Urinary bladder (tissue), 4 donors: ENCODE results near the gene CSNK1G2. TPM values are rescaled to one million over a fixed set of nuclear protein-coding genes. Genes with fewer than 3 reads are reported as not detected.

Experiments
- DNase-seq: peaks from one replicate; pipeline ENCODE4 v3.0.0-alpha.2; 2015; ENCODE audit errors: extremely low spot score
- H3K27ac ChIP-seq: one replicate; pipeline ENCODE4 v1.5.1; 2013; ENCODE audit warnings: low read depth, mild to moderate bottlenecking, moderate library complexity
- H3K36me3 ChIP-seq: one replicate; pipeline ENCODE4 v1.6.1; 2013; ENCODE audit warnings: mild to moderate bottlenecking, moderate library complexity; ENCODE audit not compliant: insufficient read depth
- H3K4me1 ChIP-seq: one replicate; pipeline ENCODE4 v1.6.1; 2013; ENCODE audit warnings: mild to moderate bottlenecking, moderate library complexity; ENCODE audit not compliant: insufficient read depth
- H3K4me3 ChIP-seq: one replicate; pipeline ENCODE4 v1.5.1; 2013; ENCODE audit warnings: low read depth, low read length
- WGBS: extraction: QIAGEN DNeasy Blood & Tissue Kit; methylation state at CpG from one replicate; pipeline ENCODE4 v1.1.7; 2013; 5-methylcytosine and 5-hydroxymethylcytosine counted together
- polyA plus RNA-seq: library from polyadenylated mRNA; stranded (reverse); fragments of 200-250 nt; gene quantifications from one replicate; pipeline ENCODE4 v1.2.3, GENCODE V29; 2013
- total RNA-seq: library from RNA; depleted of rRNA; stranded (reverse); fragments of >200 nt; gene quantifications from one replicate; pipeline ENCODE4 v1.2.3, GENCODE V29; 2014
- donor health status: healthy with polysubstance abuse.
- donor health status: healthy.

CSNK1G2 gene
- 33.5 TPM for total RNA-seq
- polyA plus RNA-seq: 50.1 TPM

DNA sequence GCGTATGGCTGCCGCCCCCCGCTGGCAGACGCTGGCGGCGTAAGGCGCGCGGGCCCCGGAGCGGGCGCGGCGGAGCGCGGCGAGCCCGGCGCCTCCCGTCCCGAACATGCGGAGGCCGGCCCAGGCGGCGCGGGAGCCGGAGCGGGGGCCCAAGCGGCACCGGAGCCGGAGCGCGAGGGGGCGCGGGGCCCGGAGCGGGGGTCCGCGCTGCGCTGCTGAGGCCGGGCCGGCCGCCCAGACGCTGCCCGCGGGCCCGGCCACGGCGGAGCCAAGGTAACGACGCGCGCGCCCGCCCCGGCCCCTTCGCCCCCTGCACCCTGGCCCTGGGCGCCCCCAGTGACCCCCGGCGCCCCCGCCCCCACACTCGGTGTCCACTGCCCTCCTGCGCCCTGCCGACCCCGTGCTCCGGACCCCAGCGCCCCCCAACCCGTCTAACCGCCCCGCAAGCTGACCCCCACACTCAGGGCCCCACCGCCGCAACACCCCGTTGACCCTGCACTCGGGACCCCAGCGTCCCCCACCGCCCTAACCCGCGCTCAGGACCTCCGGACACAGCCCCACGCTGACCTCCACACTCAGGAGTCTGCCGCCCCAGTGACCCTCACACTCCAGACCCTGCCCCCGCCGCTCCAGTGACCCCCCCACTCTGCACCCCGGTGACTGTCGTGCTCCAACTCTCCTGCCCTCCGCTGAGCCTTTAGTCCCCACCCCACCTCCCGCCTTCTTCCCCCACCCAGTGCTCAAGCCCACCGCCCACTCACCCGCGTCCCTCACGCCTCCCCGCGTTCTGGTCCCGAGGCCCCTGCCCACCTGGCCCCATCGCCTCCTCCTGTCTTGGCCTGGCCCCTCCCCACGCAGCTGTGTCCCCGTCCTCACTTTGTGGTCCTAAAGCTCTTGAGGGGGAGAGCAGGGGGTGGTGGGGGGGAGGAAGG is at the start of gene CSNK1G2:
Gene CSNK1G2 (plus strand): TSS at position 27 of the 932 bp plus-strand sequence. CDS start 28,601 bp downstream, outside the sequence.
- under 1% methylated on average over 97 of the region's 97 CpGs for WGBS
- Histone ChIP-seq H3K36me3 (no peaks in the 10 kb centered on the region), H3K27ac (peak within 1 kb of the TSS; percentile 96), H3K4me1 (peaks cover 2% of the 10 kb centered on the region), H3K4me3 (peak within 1 kb of the TSS; percentile 91)
- DNase-seq: no peak

DNA sequence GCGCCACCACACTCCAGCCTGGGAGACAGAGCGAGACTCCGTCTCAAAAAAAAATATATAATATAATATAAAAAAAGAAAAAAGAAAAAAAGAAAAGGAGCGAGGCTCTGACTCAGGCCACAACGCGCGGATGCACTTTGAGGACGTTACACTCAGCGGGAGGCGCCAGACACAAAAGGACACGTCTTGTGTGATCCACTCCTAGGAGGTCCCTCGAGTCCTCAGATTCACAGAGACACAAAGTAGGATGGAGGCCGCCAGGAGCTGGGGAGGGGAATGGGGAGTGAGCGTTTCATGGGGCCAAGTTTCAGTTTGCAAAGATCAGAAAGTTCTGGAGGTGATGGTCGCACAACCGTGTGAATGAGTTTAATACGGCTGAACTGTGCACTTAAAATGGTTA is 47.2 kb upstream of the CSNK1G2 start:
- no peak for DNase-seq
- Histone ChIP-seq H3K36me3 (no peaks in the 10 kb centered on the region), H3K4me1 (no peaks in the 10 kb centered on the region), H3K27ac (no peak overlapping the region), H3K4me3 (no peak overlapping the region)
- WGBS: 81% methylated on average over 17 of the region's 17 CpGs

GRCh38 chr19:1896508-1896907 is 44.5 kb upstream of the CSNK1G2 start:
- no peak for DNase-seq
- Histone ChIP-seq H3K4me1 (no peaks in the 10 kb centered on the region), H3K36me3 (no peaks in the 10 kb centered on the region), H3K27ac (no peak overlapping the region), H3K4me3 (no peak overlapping the region)
- WGBS: 80% methylated on average over 13 of the region's 13 CpGs

DNA sequence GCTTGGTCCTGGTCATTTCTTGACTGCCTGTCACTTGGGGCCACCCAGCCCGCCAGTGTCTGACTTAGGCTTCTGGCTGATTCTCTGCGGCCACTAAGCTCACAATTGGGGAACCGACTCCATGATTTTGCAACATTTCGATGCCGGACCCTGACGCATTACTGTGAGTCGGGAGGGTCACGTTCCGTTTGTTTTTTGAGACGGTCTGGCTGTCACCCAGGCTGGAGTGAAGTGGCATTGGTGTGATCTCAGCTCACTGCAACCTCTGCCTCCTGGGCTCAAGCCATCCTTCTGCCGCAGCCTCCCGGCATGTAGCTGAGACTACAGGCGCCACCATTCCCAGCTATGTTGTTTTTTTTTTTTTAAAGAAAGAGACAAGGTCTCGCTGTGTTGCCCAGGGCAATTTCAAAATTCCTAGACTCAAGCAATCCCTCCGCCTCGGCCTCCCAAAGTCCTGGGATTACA is 39.0 kb upstream of the CSNK1G2 start:
- 87% methylated on average over 16 of the region's 16 CpGs for WGBS
- no peak overlapping the region for H3K4me3 ChIP-seq
- no peak overlapping the region for H3K27ac ChIP-seq
- no peaks in the 10 kb centered on the region for H3K4me1 ChIP-seq
- no peak for DNase-seq
- H3K36me3 ChIP-seq: no peaks in the 10 kb centered on the region

GRCh38 chr19:1902923-1903322 is 38.0 kb upstream of the CSNK1G2 start:
- WGBS: 73% methylated on average over 6 of the region's 6 CpGs

DNA sequence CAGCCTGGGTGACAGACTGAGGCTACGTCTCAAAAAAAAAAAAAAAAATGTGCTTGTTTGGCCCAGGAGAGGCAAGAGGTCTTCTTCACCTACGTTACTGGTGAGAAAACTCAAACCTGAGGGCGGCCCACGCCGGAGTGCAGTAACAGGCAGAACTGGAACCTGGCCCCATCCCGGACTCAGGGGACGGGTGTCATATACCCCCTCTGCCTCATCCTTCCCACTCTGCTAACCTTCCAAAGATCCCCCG is 36.2 kb upstream of the CSNK1G2 start:
- WGBS: 40% methylated on average over 8 of the region's 8 CpGs
- no peaks in the 10 kb centered on the region for H3K36me3 ChIP-seq
- H3K4me1 ChIP-seq: peaks cover 3% of the 10 kb centered on the region
- DNase-seq: no peak
- H3K27ac ChIP-seq: peak overlapping the region; percentile 91
- H3K4me3 ChIP-seq: no peak overlapping the region

More at GRCh38 chr19:1902923-1903322, 38.0 kb upstream of the CSNK1G2 start:
- Histone ChIP-seq H3K4me3 (no peak overlapping the region), H3K27ac (no peak overlapping the region), H3K36me3 (no peaks in the 10 kb centered on the region), H3K4me1 (no peaks in the 10 kb centered on the region)
- DNase-seq: no peak

DNA sequence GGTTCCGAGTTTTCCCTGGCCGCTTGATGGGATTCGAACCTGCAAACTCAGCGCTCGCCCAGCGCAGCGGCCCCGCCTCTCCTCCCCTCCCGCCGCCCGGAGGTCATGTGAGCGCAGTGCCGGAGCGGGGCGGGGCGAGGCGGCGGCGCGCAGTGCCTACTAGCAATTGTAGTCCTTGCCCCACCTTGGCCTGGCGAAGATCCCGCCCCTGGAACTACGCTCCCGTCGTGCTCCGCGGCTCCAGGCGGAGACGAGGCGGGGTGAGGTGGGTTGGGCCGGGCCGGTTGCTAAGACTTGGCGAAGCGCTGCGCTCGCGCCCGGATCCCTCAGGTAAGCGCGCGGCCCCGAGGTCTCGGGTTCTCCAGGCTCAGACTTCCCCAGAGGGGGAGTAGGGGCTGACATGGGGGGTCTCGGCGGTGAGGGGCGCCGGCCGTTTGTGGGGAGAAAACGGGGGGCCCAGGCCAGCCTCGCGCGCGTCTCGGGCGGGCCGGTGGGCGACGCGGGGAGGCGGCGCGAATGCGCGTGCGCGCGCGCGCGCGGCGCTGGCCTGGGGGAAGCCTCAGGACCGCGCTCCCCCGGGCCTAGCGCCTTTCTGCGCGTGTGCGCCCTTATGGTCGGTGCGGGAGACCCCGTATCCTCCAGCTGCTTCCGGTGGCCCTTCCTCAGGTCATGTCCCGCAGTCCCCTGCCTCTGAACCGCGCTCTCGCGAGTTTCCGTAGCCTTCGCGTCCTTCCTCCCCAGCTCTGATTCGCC is 35.7 kb upstream of the CSNK1G2 start, which contains the start of the genes ADAT3 and SCAMP4:
Gene ADAT3 (plus strand): TSS at position 290 of the 753 bp plus-strand sequence. CDS start 6,649 bp downstream, outside the sequence.
Gene SCAMP4 (plus strand): TSS at position 290 of the 753 bp plus-strand sequence. CDS start 9,621 bp downstream, outside the sequence.
- Histone ChIP-seq H3K4me1 (peaks cover 3% of the 10 kb centered on the region), H3K4me3 (peak within 1 kb of the TSS; percentile 74), H3K27ac (peak within 1 kb of the TSS; percentile 91), H3K36me3 (no peaks in the 10 kb centered on the region)
- under 1% methylated on average over 92 of the region's 92 CpGs for WGBS
- peak; percentile 94 for DNase-seq

DNA sequence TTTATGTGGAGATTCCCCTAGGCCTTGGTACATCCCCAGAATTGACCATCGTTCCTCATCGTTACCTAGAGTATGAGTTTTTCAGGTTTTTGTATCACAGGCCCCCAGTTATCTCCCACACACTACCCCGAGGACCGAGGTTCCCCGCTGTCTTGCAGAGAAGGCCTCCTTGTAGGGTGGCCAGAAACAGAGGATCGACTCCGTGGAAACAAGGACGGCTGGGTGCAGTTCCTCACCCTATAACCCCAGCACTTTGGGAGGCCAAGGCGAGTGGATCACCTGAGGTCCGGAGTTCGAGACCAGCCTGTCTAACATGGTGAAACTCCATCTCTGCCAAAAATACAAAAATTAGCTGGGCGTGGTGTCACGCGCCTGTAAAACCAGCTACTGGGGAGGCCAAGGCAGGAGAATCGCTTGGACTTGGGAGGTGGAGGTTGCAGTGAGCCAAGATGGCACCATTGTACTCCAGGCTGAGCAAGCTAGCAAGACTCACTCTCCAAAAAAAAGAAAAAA is 35.1 kb upstream of the CSNK1G2 start:
- H3K36me3 ChIP-seq: no peaks in the 10 kb centered on the region
- 75% methylated on average over 15 of the region's 15 CpGs for WGBS
- H3K4me1 ChIP-seq: peaks cover 3% of the 10 kb centered on the region
- peak overlapping the region; percentile 74 for H3K4me3 ChIP-seq
- no peak for DNase-seq
- H3K27ac ChIP-seq: no peak overlapping the region

- H3K4me3 ChIP-seq: no peak overlapping the region
- 94% methylated on average over 10 of the region's 10 CpGs for WGBS
- DNase-seq: no peak
- no peak overlapping the region for H3K27ac ChIP-seq
- H3K36me3 ChIP-seq: peaks cover 2% of the 10 kb centered on the region
- peaks cover 3% of the 10 kb centered on the region for H3K4me1 ChIP-seq
Measured at GRCh38 chr19:1906985-1907562, 33.9 kb upstream of the CSNK1G2 start.

DNA sequence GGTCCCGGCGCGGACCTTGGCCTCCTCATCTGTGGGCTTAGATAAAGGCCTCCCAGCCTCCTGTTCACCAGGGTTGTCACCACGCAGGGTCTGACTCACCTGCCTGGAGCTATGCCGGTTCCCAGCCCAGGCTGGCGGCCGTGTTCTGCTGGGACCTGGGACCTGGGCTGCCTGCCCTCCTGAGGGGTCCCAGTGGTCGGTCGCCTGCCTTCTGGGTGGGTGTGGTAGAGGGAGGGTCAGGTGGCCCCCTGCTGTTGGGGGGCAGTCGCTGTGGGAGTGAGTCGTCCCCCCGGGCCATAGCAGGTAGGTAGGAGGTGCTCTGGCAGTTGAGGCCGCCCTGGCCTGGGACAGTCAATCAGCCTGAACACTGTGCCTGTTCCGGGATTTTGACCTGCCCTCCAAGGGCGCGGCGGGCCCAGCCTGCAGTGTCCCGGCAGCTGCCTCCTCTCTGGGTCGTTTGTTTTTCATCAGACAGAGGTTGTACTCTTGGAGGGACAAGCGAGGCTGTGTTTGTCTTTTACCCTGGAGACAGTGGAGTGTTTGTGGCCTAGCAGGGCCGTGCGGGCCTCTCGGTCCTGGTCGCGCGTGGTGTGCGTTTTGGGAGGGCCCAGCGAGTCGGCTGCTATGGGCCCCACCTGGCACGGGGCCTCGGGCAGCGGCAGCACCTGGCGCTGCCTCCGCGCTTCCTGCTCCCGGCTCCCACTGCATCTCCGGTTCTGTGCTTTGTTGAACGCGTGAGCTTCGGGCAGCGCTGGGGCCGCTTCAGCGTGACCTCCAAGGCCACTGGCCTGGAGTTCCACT is 33.2 kb upstream of the CSNK1G2 start:
- Histone ChIP-seq H3K4me1 (peaks cover 3% of the 10 kb centered on the region), H3K4me3 (no peak overlapping the region)
- 79% methylated on average over 43 of the region's 43 CpGs for WGBS

GRCh38 chr19:1908364-1908678 is 32.7 kb upstream of the CSNK1G2 start:
- Histone ChIP-seq H3K27ac (no peak overlapping the region), H3K4me3 (no peak overlapping the region), H3K4me1 (peaks cover 3% of the 10 kb centered on the region), H3K36me3 (peaks cover 3% of the 10 kb centered on the region)
- WGBS: 90% methylated on average over 13 of the region's 13 CpGs
- no peak for DNase-seq

More for the DNA sequence above, 33.2 kb upstream of the CSNK1G2 start:
- Histone ChIP-seq H3K36me3 (peaks cover 3% of the 10 kb centered on the region), H3K27ac (no peak overlapping the region)
- DNase-seq: no peak

DNA sequence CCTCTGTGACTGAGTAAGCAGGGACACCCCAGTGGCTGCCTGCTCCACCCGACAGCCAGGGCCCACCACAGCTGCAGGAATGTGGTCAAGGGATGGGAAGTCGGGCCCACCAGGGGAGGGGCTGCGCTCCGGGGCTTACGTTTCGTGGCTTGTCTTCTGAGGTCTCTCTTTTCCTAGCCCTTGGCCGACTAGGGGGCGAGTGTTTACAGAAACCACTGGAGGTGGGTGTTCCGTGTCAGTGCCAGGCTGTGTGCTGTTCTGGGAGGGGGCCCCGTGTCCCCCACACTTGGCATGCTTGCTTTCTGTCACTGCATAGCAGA is 31.3 kb upstream of the CSNK1G2 start:
- no peak overlapping the region for H3K27ac ChIP-seq
- H3K36me3 ChIP-seq: peaks cover 3% of the 10 kb centered on the region
- no peak overlapping the region for H3K4me3 ChIP-seq
- WGBS: 56% methylated on average over 10 of the region's 10 CpGs
- H3K4me1 ChIP-seq: peaks cover 3% of the 10 kb centered on the region
- no peak for DNase-seq

DNA sequence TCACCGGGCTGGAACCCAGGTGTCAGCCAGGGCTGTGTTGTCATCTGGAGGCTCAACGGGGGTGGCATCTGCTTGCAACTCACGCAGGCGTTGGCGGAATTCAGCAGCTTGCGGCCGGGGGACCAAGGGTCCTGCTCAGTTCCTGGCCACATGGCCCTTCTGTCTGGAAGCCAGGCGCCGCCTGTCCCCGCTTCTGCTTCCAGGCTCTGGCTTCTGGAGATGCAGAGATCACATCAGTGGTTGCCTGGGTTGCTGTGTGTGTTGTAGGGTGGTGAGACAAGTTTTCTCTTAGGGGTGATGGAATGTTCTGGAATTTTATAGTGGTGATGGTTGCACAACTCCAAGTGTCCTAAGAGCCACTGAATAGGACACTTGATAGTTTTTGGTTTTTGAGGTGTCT is 30.8 kb upstream of the CSNK1G2 start:
- H3K4me3 ChIP-seq: no peak overlapping the region
- DNase-seq: no peak
- H3K27ac ChIP-seq: no peak overlapping the region
- H3K4me1 ChIP-seq: peaks cover 3% of the 10 kb centered on the region
- 93% methylated on average over 10 of the region's 10 CpGs for WGBS
- H3K36me3 ChIP-seq: peaks cover 3% of the 10 kb centered on the region
